Uterus (tissue), 4 donors: ENCODE results near the gene NRXN3. TPM values are rescaled to one million over a fixed set of nuclear protein-coding genes. Genes with fewer than 3 reads are reported as not detected.

Experiments
- DNase-seq, 2 donors: peaks; one replicate each; pipeline ENCODE4 v3.0.0-alpha.2; 2019 to 2020
- H3K27ac ChIP-seq, 2 donors: fragments of 200-600 bp; sonication (generic); 1 replicate in 1 of 2; 2 replicates in 1 of 2; pipeline ENCODE4 v1.5.1; 2016 to 2018
- H3K27me3 ChIP-seq, 2 donors: fragments of 200-600 bp; sonication (generic); one replicate each; pipeline ENCODE4 v1.5.1; 2018 to 2019; ENCODE audit warnings: control low read depth in 1 of 2
- H3K36me3 ChIP-seq, 2 donors: fragments of 200-600 bp; sonication (generic); one replicate each; pipeline ENCODE4 v1.5.1; 2019; ENCODE audit warnings: control low read depth in 1 of 2
- H3K4me1 ChIP-seq, 2 donors: fragments of 200-600 bp; sonication (generic); one replicate each; pipeline ENCODE4 v1.5.1; 2018 to 2019; ENCODE audit warnings: control low read depth in 1 of 2
- H3K4me3 ChIP-seq, 2 donors: fragments of 200-600 bp; sonication (generic); 1 replicate in 1 of 2; 2 replicates in 1 of 2; pipeline ENCODE4 v1.5.1; 2018 to 2019; ENCODE audit warnings: mild to moderate bottlenecking in 1 of 2
- H3K9me3 ChIP-seq, 2 donors: fragments of 200-600 bp; sonication (generic); one replicate each; pipeline ENCODE4 v1.5.1; 2019; ENCODE audit warnings: control low read depth in 1 of 2
- CTCF ChIP-seq, 4 experiments: fragments of 200-600 bp in 2 of 4; fragments of 450-650 bp in 2 of 4; sonication (generic) in 2 of 4; IDR thresholded peaks; one replicate each; pipeline ENCODE4 v1.5.1; 2016 to 2019; ENCODE audit warnings: antibody characterized with exemption in 4 of 4, mild to moderate bottlenecking in 2 of 4, moderate library complexity in 1 of 4
- POLR2A ChIP-seq, 2 donors: fragments of 450-650 bp; IDR thresholded peaks; one replicate each; pipeline ENCODE4 v1.6.1; 2016; ENCODE audit warnings: antibody characterized with exemption in 2 of 2, mild to moderate bottlenecking in 1 of 2, moderate library complexity in 1 of 2
- intact Hi-C: fragments of 100-400 bp; cut with DNase I; formaldehyde crosslinking; loops from one replicate; pipeline ENCODE4 v1.15.1; 2023; ENCODE audit warnings: low total_unique reads
- total RNA-seq, 4 donors: library from RNA; depleted of rRNA in 3 of 4; stranded (reverse); fragments of >200 nt in 3 of 4; gene quantifications; one replicate each; pipeline versions ENCODE4 v1.1.0 to v1.2.4, GENCODE V29; 2014 to 2023
- donor health status: DM: yes; HTN: yes; CAD: no.

The NRXN3 gene
- total RNA-seq, 4 donors from 2014 or later: 2.9 to 17.0 (median 4.4) TPM

GRCh38 chr14:79225815-79226214, 1055.6 kb downstream of the NRXN3 start:
- TF ChIP-seq POLR2A (IDR thresholded peaks at IDR 0.05) (no peak), CTCF (IDR thresholded peaks at IDR 0.05) (no peak)
- DNase-seq: no peak
- Histone ChIP-seq H3K27ac (no peak overlapping the region), H3K9me3 (no peaks in the 10 kb centered on the region), H3K36me3 (no peaks in the 10 kb centered on the region), H3K27me3 (no peaks in the 10 kb centered on the region), H3K4me1 (no peaks in the 10 kb centered on the region), H3K4me3 (no peak overlapping the region)
- intact Hi-C loops: no loop called here

GRCh38 chr14:79229383-79229909, 1059.3 kb downstream of the NRXN3 start:
- no peak for DNase-seq
- Histone ChIP-seq H3K4me3 (no peak overlapping the region), H3K9me3 (no peaks in the 10 kb centered on the region), H3K36me3 (no peaks in the 10 kb centered on the region), H3K4me1 (no peaks in the 10 kb centered on the region), H3K27me3 (no peaks in the 10 kb centered on the region), H3K27ac (no peak overlapping the region)
- TF ChIP-seq CTCF (IDR thresholded peaks at IDR 0.05) (no peak), POLR2A (IDR thresholded peaks at IDR 0.05) (no peak)
- intact Hi-C loops: no loop called here

GRCh38 chr14:79242666-79243065, 1072.5 kb downstream of the NRXN3 start:
- H3K9me3 ChIP-seq: no peaks in the 10 kb centered on the region
- H3K27me3 ChIP-seq: no peaks in the 10 kb centered on the region
- TF ChIP-seq POLR2A (IDR thresholded peaks at IDR 0.05): no peak
- TF ChIP-seq CTCF (IDR thresholded peaks at IDR 0.05): no peak
- H3K4me3 ChIP-seq: no peak overlapping the region
- no peaks in the 10 kb centered on the region for H3K36me3 ChIP-seq
- no peaks in the 10 kb centered on the region for H3K4me1 ChIP-seq
- no peak overlapping the region for H3K27ac ChIP-seq
- intact Hi-C loops: no loop called here
- DNase-seq: no peak

- no peak for DNase-seq
- Histone ChIP-seq H3K36me3 (no peaks in the 10 kb centered on the region), H3K9me3 (no peaks in the 10 kb centered on the region), H3K27ac (no peak overlapping the region), H3K4me3 (no peak overlapping the region), H3K27me3 (no peaks in the 10 kb centered on the region), H3K4me1 (no peaks in the 10 kb centered on the region)
- intact Hi-C loops: no loop called here
- TF ChIP-seq CTCF (IDR thresholded peaks at IDR 0.05): no peak
- no peak for TF ChIP-seq POLR2A (IDR thresholded peaks at IDR 0.05)
Observed at GRCh38 chr14:79246173-79246572, 1076.0 kb downstream of the NRXN3 start.

GRCh38 chr14:79248126-79248525, 1078.0 kb downstream of the NRXN3 start:
- intact Hi-C loops: no loop called here
- no peaks in the 10 kb centered on the region for H3K36me3 ChIP-seq
- no peaks in the 10 kb centered on the region for H3K27me3 ChIP-seq
- no peaks in the 10 kb centered on the region for H3K4me1 ChIP-seq
- H3K4me3 ChIP-seq: no peak overlapping the region
- TF ChIP-seq CTCF (IDR thresholded peaks at IDR 0.05): no peak
- no peak for TF ChIP-seq POLR2A (IDR thresholded peaks at IDR 0.05)
- H3K27ac ChIP-seq: no peak overlapping the region
- H3K9me3 ChIP-seq: no peaks in the 10 kb centered on the region
- DNase-seq: no peak
